ENCODE measurements around the gene AURKAIP1. TPM values are rescaled to one million over a fixed set of nuclear protein-coding genes. Genes with fewer than 3 reads are reported as not detected.

The AURKAIP1 gene
- total RNA-seq, 1 experiment from 2014 or later = 49.1 TPM

DNA sequence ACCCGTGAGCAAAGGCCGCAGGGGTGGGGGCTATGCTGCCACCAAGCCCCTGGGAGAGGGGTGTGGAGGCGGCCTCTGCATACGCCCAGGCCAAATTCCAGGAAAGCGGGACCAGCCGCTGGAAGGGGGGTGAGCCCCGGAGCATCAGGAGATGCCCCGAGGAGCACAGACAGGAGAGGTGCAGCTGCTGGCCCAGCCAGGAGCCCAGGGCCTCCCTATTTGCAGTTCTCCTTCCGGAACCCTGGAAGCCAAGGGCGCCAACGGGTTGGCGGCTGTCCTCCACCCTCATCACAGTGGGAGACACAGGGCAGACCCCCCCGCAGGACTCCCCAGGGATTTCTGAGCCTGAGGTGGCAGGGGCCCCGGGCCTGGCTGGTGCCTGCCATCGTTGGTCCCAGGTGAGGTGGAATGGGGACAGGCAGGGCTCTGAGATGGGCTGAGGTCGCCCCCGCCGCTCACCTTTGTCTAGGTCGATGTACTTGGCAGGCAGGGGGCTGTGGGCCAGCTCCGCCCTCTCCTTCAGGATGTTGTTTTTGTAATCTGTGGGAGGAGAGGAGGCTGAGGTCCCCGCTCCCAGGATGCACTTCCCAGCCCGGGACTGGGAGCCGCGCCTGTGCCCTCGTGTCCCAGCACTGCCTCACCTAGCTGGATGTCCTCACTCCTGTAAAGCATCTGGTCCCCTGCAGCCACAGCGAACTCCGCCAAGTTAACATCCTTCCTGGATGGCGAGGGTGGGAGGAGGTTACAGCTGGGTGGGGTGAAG lies 21.4 kb downstream of the AURKAIP1 start:
- peaks cover 11% of the 10 kb centered on the region; the same call in 1 of the 2 replicates for H4K20me1 ChIP-seq (ENCODE audit: insufficient read depth, low read depth, low read length)
- H3K9ac ChIP-seq (ENCODE audit: low read length) = no peak overlapping the region
- no peaks in the 10 kb centered on the region for H3K9me2 ChIP-seq (replicated peaks; ENCODE audit: insufficient read depth, low read length)
- H3K4me2 ChIP-seq (ENCODE audit: low read depth, low read length, poor library complexity, severe bottlenecking) = peak overlapping the region; percentile 29
- H3K27ac ChIP-seq (ENCODE audit: low read length) = no peak overlapping the region
- H3K4me1 ChIP-seq (ENCODE audit: low read length) = peaks cover 23% of the 10 kb centered on the region
- H3K27me3 ChIP-seq (ENCODE audit: low read length) = no peaks in the 10 kb centered on the region
- no peaks in the 10 kb centered on the region for H3K36me3 ChIP-seq (ENCODE audit: insufficient read depth, low read length)
- peak; percentile 52 for DNase-seq
- H3K4me3 ChIP-seq (ENCODE audit: low read length) = no peak overlapping the region
- H3K79me2 ChIP-seq (ENCODE audit: low read length) = peaks cover 3% of the 10 kb centered on the region
- no peak overlapping the region for H2AFZ ChIP-seq (ENCODE audit: low read length)
- H3K9me3 ChIP-seq (ENCODE audit: low read length) = no peaks in the 10 kb centered on the region

DNA sequence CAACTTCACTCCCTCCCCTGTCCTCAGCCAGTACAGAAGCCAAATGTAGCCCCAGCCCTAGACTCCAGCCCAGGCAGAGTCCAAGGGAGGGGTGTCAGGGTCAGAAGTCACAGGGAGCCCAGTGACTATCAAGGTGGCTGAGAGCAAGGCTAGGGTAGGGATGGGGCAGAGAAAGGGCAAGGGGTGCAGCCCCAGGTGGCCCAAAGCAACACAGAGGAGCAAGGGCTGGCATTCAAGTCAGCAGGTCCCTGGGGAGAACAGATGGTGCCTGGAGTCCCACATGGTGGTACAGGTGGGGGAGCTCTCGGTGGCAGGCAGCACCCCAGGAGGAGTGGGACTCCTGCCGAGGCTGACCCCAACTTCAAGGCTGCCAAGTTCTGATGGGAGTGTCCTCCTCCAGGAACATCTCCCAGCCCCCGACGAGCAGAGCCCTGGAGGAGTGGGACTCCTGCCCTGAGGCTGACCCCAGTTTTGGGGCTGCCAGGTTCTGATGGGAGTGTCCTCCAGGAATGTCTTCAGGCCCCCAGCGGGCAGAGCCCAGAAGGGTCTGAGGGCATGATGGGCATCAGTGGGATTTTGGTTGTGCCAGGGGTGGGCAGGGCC lies 22.1 kb downstream of the AURKAIP1 start:
- Histone ChIP-seq H2AFZ (ENCODE audit: low read length) (no peak overlapping the region), H3K9me2 (replicated peaks; ENCODE audit: insufficient read depth, low read length) (no peaks in the 10 kb centered on the region), H3K4me2 (ENCODE audit: low read depth, low read length, poor library complexity, severe bottlenecking) (peak overlapping the region; percentile 29), H3K9me3 (ENCODE audit: low read length) (no peaks in the 10 kb centered on the region), H4K20me1 (ENCODE audit: insufficient read depth, low read depth, low read length) (peaks cover 11% of the 10 kb centered on the region; the same call in 1 of the 2 replicates), H3K79me2 (ENCODE audit: low read length) (peaks cover 10% of the 10 kb centered on the region), H3K4me1 (ENCODE audit: low read length) (peaks cover 26% of the 10 kb centered on the region), H3K27me3 (ENCODE audit: low read length) (no peaks in the 10 kb centered on the region), H3K36me3 (ENCODE audit: insufficient read depth, low read length) (no peaks in the 10 kb centered on the region), H3K4me3 (ENCODE audit: low read length) (peak overlapping the region; percentile 3; the same call in 1 of the 2 replicates), H3K9ac (ENCODE audit: low read length) (peak overlapping the region; percentile 33; the same call in 1 of the 2 replicates), H3K27ac (ENCODE audit: low read length) (no peak overlapping the region)
- DNase-seq = peak; percentile 83

GRCh38 chr1:1351511-1352427 lies 23.2 kb downstream of the AURKAIP1 start:
- Histone ChIP-seq H3K9me2 (replicated peaks; ENCODE audit: insufficient read depth, low read length) (no peaks in the 10 kb centered on the region), H3K4me3 (ENCODE audit: low read length) (peak overlapping the region; percentile 3; the same call in 1 of the 2 replicates), H3K27me3 (ENCODE audit: low read length) (no peaks in the 10 kb centered on the region), H3K79me2 (ENCODE audit: low read length) (peaks cover 21% of the 10 kb centered on the region), H3K9me3 (ENCODE audit: low read length) (no peaks in the 10 kb centered on the region), H3K27ac (ENCODE audit: low read length) (no peak overlapping the region), H2AFZ (ENCODE audit: low read length) (no peak overlapping the region), H3K9ac (ENCODE audit: low read length) (peak overlapping the region; percentile 33; the same call in 1 of the 2 replicates), H3K4me1 (ENCODE audit: low read length) (peaks cover 37% of the 10 kb centered on the region), H4K20me1 (ENCODE audit: insufficient read depth, low read depth, low read length) (peaks cover 20% of the 10 kb centered on the region; the same call in 1 of the 2 replicates), H3K36me3 (ENCODE audit: insufficient read depth, low read length) (no peaks in the 10 kb centered on the region), H3K4me2 (ENCODE audit: low read depth, low read length, poor library complexity, severe bottlenecking) (peak overlapping the region; percentile 29)
- DNase-seq = no peak

- no peaks in the 10 kb centered on the region for H3K36me3 ChIP-seq (ENCODE audit: insufficient read depth, low read length)
- H2AFZ ChIP-seq (ENCODE audit: low read length) = no peak within 1 kb of the TSS
- peaks cover 45% of the 10 kb centered on the region for H3K79me2 ChIP-seq (ENCODE audit: low read length)
- H3K9me3 ChIP-seq (ENCODE audit: low read length) = no peaks in the 10 kb centered on the region
- peak; percentile 89 for DNase-seq
- peak within 1 kb of the TSS; percentile 86 for H3K27ac ChIP-seq (ENCODE audit: low read length)
- peak within 1 kb of the TSS; percentile 99 for H3K9ac ChIP-seq (ENCODE audit: low read length)
- H3K9me2 ChIP-seq (replicated peaks; ENCODE audit: insufficient read depth, low read length) = no peaks in the 10 kb centered on the region
- peaks cover 57% of the 10 kb centered on the region for H3K4me1 ChIP-seq (ENCODE audit: low read length)
- peak within 1 kb of the TSS; percentile 99 for H3K4me3 ChIP-seq (ENCODE audit: low read length)
- peak within 1 kb of the TSS; percentile 94 for H3K4me2 ChIP-seq (ENCODE audit: low read depth, low read length, poor library complexity, severe bottlenecking)
- no peaks in the 10 kb centered on the region for H3K27me3 ChIP-seq (ENCODE audit: low read length)
- H4K20me1 ChIP-seq (ENCODE audit: insufficient read depth, low read depth, low read length) = peaks cover 40% of the 10 kb centered on the region; the same call in 1 of the 2 replicates
Measured at GRCh38 chr1:1349256-1350012, 25.6 kb downstream of the AURKAIP1 start, which contains the start of gene DVL1. Gene DVL1 (minus strand): TSS chr1:1349418. CDS start chr1:1349065, 353 bp downstream.

DNA sequence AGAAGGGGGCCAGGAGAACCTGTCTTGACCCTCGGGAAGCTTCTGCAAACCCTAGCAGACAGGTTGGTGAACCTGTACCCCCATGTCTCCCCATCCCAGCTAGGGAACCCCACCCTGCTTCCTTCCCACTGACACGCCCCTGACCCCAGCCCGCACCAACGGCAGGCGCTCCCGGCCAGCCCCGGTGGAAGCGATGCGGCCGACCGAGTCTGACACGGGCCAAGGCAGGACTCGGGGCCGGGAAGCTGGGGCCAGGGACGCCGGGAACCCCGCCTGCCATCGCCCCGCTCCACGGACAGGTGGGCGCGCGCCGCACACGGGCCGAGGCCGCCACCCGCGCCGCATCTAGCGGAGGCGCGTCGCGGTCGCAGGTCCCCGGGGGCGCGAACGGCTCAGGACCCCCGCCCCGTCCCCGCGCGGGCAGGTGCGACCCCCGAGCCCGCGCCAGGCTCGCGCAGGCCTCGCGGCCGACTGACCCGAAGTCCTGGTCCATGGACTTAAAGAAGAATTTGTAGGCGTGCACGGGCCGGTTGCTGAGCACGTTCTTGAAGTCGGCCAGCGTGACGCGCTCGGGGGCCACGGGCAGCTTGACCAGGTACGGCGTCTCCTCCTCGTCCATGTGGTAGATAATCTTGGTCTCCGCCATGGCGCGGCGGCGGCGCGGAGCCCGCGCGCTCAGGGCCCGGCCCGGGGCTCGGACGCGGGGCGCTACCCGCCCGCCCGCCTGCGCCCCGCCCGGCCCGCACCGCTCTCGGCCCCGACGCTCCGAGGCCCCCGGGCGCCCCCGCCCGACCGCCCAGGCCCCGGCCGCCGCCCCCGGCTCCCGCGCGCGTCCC lies 26.4 kb downstream of the AURKAIP1 start:
- H3K27me3 ChIP-seq (ENCODE audit: low read length) = no peaks in the 10 kb centered on the region
- H3K9ac ChIP-seq (ENCODE audit: low read length) = peak overlapping the region; percentile 99
- H3K4me3 ChIP-seq (ENCODE audit: low read length) = peak overlapping the region; percentile 99
- H4K20me1 ChIP-seq (ENCODE audit: insufficient read depth, low read depth, low read length) = peaks cover 46% of the 10 kb centered on the region; the same call in 1 of the 2 replicates
- H3K4me2 ChIP-seq (ENCODE audit: low read depth, low read length, poor library complexity, severe bottlenecking) = peak overlapping the region; percentile 94
- H3K4me1 ChIP-seq (ENCODE audit: low read length) = peaks cover 57% of the 10 kb centered on the region
- H3K36me3 ChIP-seq (ENCODE audit: insufficient read depth, low read length) = no peaks in the 10 kb centered on the region
- peaks cover 53% of the 10 kb centered on the region for H3K79me2 ChIP-seq (ENCODE audit: low read length)
- H3K27ac ChIP-seq (ENCODE audit: low read length) = peak overlapping the region; percentile 86
- no peak overlapping the region for H2AFZ ChIP-seq (ENCODE audit: low read length)
- H3K9me3 ChIP-seq (ENCODE audit: low read length) = no peaks in the 10 kb centered on the region
- DNase-seq = peak; percentile 55
- no peaks in the 10 kb centered on the region for H3K9me2 ChIP-seq (replicated peaks; ENCODE audit: insufficient read depth, low read length)

DNA sequence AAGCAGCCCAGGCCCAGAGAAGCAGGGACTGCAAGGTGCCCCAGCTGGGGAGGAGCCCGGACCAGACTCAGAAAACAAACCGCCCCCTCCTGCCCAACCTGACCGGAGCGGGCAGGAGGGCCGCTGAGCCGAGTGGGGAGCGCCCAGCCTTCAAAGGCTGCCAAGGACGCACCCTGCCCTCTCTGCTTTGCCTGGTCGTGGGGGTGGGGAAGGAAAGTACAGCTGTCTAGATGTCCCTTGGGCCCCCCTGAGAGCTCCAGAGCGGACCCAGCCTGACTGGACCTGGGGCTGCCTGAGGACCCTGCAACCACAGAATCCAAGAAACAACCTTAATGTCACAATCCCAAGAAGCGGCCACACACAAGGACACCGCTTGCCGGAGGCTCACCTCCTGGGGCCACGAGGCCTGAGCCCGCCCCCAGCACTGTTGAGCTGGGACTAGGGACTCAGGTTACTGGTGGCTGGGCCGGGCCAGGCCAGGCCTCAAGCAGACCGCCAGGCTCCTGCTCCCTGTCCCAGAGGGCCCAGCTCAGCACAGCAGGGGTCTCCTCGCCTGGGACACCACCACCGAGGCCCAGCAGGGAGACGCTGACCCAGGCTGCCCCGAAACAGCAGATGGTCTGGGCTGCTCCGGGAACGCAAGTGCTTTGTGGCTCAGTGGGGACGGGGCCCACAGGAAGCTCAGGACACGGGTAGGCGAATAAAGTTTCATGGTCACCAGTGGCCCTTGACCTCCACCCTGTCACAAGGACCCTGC lies 27.2 kb downstream of the AURKAIP1 start:
- H3K9ac ChIP-seq (ENCODE audit: low read length) = peak overlapping the region; percentile 99
- no peak overlapping the region for H2AFZ ChIP-seq (ENCODE audit: low read length)

More for the DNA sequence above, 27.2 kb downstream of the AURKAIP1 start:
- peaks cover 49% of the 10 kb centered on the region for H3K4me1 ChIP-seq (ENCODE audit: low read length)
- H3K9me2 ChIP-seq (replicated peaks; ENCODE audit: insufficient read depth, low read length) = no peaks in the 10 kb centered on the region
- no peaks in the 10 kb centered on the region for H3K9me3 ChIP-seq (ENCODE audit: low read length)
- H3K36me3 ChIP-seq (ENCODE audit: insufficient read depth, low read length) = no peaks in the 10 kb centered on the region
- peaks cover 56% of the 10 kb centered on the region for H3K79me2 ChIP-seq (ENCODE audit: low read length)
- DNase-seq = peak; percentile 79
- H3K4me3 ChIP-seq (ENCODE audit: low read length) = peak overlapping the region; percentile 99
- H3K27me3 ChIP-seq (ENCODE audit: low read length) = no peaks in the 10 kb centered on the region
- peaks cover 49% of the 10 kb centered on the region; the same call in 1 of the 2 replicates for H4K20me1 ChIP-seq (ENCODE audit: insufficient read depth, low read depth, low read length)
- peak overlapping the region; percentile 86 for H3K27ac ChIP-seq (ENCODE audit: low read length)
- peak overlapping the region; percentile 94 for H3K4me2 ChIP-seq (ENCODE audit: low read depth, low read length, poor library complexity, severe bottlenecking)

Data from Karpas-422 (cell line).